K562 (cell line): Measurements from ENCODE around the gene CILP. TPM values are rescaled to one million over a fixed set of nuclear protein-coding genes. Genes with fewer than 3 reads are reported as not detected.

Source experiments
- ATAC-seq: fragments of 200-7000 bp; cut with Tn5 transposase; 3 replicates; pipeline ENCODE4 v1.9.1; 2020; ENCODE audit warnings: moderate library complexity
- BruUV-seq: library from RNA; stranded (reverse); fragments of 400-500 nt; replicated peaks from 2 replicates; lab custom pipeline; 2021; lab: Mats Ljungman, UMichigan
- CTCF ChIA-PET: fragments of 300-600 bp; formaldehyde crosslinking; extraction: SDS; loops from one replicate; lab custom pipeline; 2021; ENCODE audit warnings: low intra/inter-chr PET ratio; lab: Yijun Ruan, JAX
- POLR2A ChIA-PET: fragments of 300-600, 350-650 bp; sonication (Branson Sonifier 250); formaldehyde crosslinking; extraction: SDS; loops from one replicate; lab custom pipeline; 2021; ENCODE audit warnings: antibody characterized with exemption, inconsistent platforms; lab: Yijun Ruan, JAX
- DNase-seq, 4 experiments: peaks; one replicate each; pipeline versions ENCODE4 v3.0.0 to v3.0.0-alpha.2; 2011 to 2018; ENCODE audit warnings: low spot score in 3 of 4, mixed read lengths in 3 of 4; ENCODE audit errors: extremely low read depth in 1 of 4
- FAIRE-seq: peaks from 2 replicates; lab custom pipeline; 2011; peaks lifted over from hg19 to GRCh38; lab: Jason Lieb, UNC
- H2AFZ ChIP-seq: 2 replicates; pipeline ENCODE4 v1.6.0; 2011; ENCODE audit warnings: low read depth, low read length, control low read depth, inconsistent platforms
- H3K27ac ChIP-seq: fragments of 200-600 bp; 3 replicates; pipeline ENCODE4 v1.8.0; 2011; ENCODE audit warnings: low read depth, mild to moderate bottlenecking, control low read depth, inconsistent platforms, low read length, moderate library complexity, mixed read lengths; ENCODE audit errors: extremely low read depth
- H3K27me3 ChIP-seq, 2 experiments: fragments of 300-600 bp in 1 of 2; 2 replicates in 1 of 2; 3 replicates in 1 of 2; pipeline versions ENCODE4 v1.6.0 to v1.8.0; 2011; ENCODE audit warnings: inconsistent platforms in 2 of 2, low read length in 2 of 2, mild to moderate bottlenecking in 1 of 2, mixed read lengths in 1 of 2, moderate library complexity in 1 of 2; ENCODE audit not compliant: control insufficient read depth in 2 of 2, insufficient read depth in 2 of 2
- H3K36me3 ChIP-seq: fragments of 300-600 bp; 3 replicates; pipeline ENCODE4 v1.8.0; 2011; ENCODE audit warnings: mild to moderate bottlenecking, low read length, inconsistent platforms; ENCODE audit not compliant: control insufficient read depth, insufficient read depth
- H3K4me1 ChIP-seq, 2 experiments: fragments of 200-600 bp in 1 of 2; replicated peaks in 1 of 2; 2 replicates in 1 of 2; 3 replicates in 1 of 2; pipeline versions ENCODE4 v1.5.1 to v1.8.0; 2011; ENCODE audit warnings: inconsistent platforms in 2 of 2, low read length in 2 of 2, mild to moderate bottlenecking in 1 of 2, mixed read lengths in 1 of 2, moderate library complexity in 1 of 2; ENCODE audit not compliant: control insufficient read depth in 2 of 2, insufficient read depth in 2 of 2
- H3K4me2 ChIP-seq: 2 replicates; pipeline ENCODE4 v1.6.1; 2011; ENCODE audit warnings: low read length, control low read depth, inconsistent platforms, mixed read lengths; ENCODE audit not compliant: insufficient read depth
- H3K4me3 ChIP-seq: fragments of 200-600 bp; sonication (generic), shearing (Covaris generic); 2 replicates; pipeline ENCODE4 v1.5.1; 2016; ENCODE audit warnings: control low read depth, inconsistent platforms
- H3K79me2 ChIP-seq: fragments of 200-600 bp; 3 replicates; pipeline ENCODE4 v1.8.0; 2011; ENCODE audit warnings: low read length, inconsistent platforms; ENCODE audit not compliant: control insufficient read depth, insufficient read depth
- H3K9ac ChIP-seq, 2 experiments: 2 replicates each; pipeline versions ENCODE4 v1.6.0 to v1.6.1; 2011; ENCODE audit warnings: low read depth in 2 of 2, low read length in 2 of 2, control low read depth in 1 of 2, inconsistent platforms in 1 of 2, mild to moderate bottlenecking in 1 of 2, mixed read lengths in 1 of 2; ENCODE audit not compliant: insufficient read depth in 1 of 2
- H3K9me1 ChIP-seq: one replicate; pipeline ENCODE4 v1.6.0; 2011; ENCODE audit warnings: inconsistent platforms, mild to moderate bottlenecking, low read length, moderate library complexity; ENCODE audit not compliant: control insufficient read depth, insufficient read depth
- H3K9me3 ChIP-seq: replicated peaks from 2 replicates; pipeline ENCODE4 v1.5.1; 2011; ENCODE audit warnings: low read depth, low read length, inconsistent platforms; ENCODE audit not compliant: control insufficient read depth, insufficient read depth
- H4K20me1 ChIP-seq: replicated peaks from 2 replicates; pipeline ENCODE4 v1.6.1; 2011; ENCODE audit warnings: low read length, inconsistent platforms, mixed read lengths; ENCODE audit not compliant: control insufficient read depth, insufficient read depth
- ATF1 ChIP-seq, 2 experiments: fragments of 450-650 bp in 1 of 2; IDR thresholded peaks; 2 replicates each; pipeline ENCODE4 v1.6.1; 2016; ENCODE audit warnings: missing compliant biosample characterization in 1 of 2, missing genetic modification characterization in 1 of 2
- CBFA2T2 ChIP-seq: fragments of 450-650 bp; conservative IDR thresholded peaks from 2 replicates; pipeline ENCODE4 v1.6.1; 2017; ENCODE audit warnings: mild to moderate bottlenecking
- CTBP1 ChIP-seq: fragments of 450-650 bp; IDR thresholded peaks from 2 replicates; pipeline ENCODE4 v1.6.1; 2016; ENCODE audit warnings: borderline replicate concordance
- EGR1 ChIP-seq: fragments of 450-650 bp; conservative IDR thresholded peaks from 2 replicates; pipeline ENCODE4 v1.6.1; 2017; ENCODE audit warnings: mild to moderate bottlenecking
- MECOM ChIP-seq: fragments of 250-450 bp; sonication (Bioruptor Pico); IDR thresholded peaks from 2 replicates; pipeline ENCODE4 v1.8.0; 2022; ENCODE audit warnings: inconsistent platforms
- NFATC3 ChIP-seq: fragments of 450-650 bp; IDR thresholded peaks from 2 replicates; pipeline ENCODE4 v1.6.1; 2017; ENCODE audit warnings: mild to moderate bottlenecking
- RBM39 ChIP-seq: fragments of 200-400 bp; formaldehyde crosslinking; optimal IDR thresholded peaks from 2 replicates; pipeline ENCODE3; 2018; ENCODE audit warnings: low read depth, low read length
- SMC3 ChIP-seq: conservative IDR thresholded peaks from 2 replicates; pipeline ENCODE4 v1.6.1; 2011; ENCODE audit warnings: low read depth, low read length, improper control_type of control experiment; ENCODE audit not compliant: insufficient read depth
- SPI1 ChIP-seq: IDR thresholded peaks from 2 replicates; pipeline ENCODE4 v1.6.1; 2011; ENCODE audit warnings: low read depth, low read length, control low read depth, borderline replicate concordance
- TAF1 ChIP-seq: IDR thresholded peaks from 2 replicates; pipeline ENCODE4 v1.6.1; 2011; ENCODE audit warnings: mild to moderate bottlenecking, low read length, moderate library complexity; ENCODE audit not compliant: insufficient read depth, control insufficient read depth, severe bottlenecking; ENCODE audit errors: extremely low read depth
- WGBS: fragments of 100-300 bp; shearing (Covaris generic); methylation state at CpG from one replicate; pipeline ENCODE4 v1.1.6; 2016; ENCODE audit warnings: low coverage, mixed read lengths; ENCODE audit not compliant: insufficient coverage; ENCODE audit errors: missing lambda C conversion rate; 5-methylcytosine and 5-hydroxymethylcytosine counted together
- in situ Hi-C: fragments of 300-500 bp; cut with MboI; formaldehyde crosslinking; loops from 4 replicates; pipeline ENCODE4 v1.15.0; 2018; ENCODE audit warnings: inconsistent platforms, mixed read lengths
- intact Hi-C: fragments of 100-400 bp; cut with micrococcal nuclease; formaldehyde crosslinking; loops from 2 replicates; pipeline ENCODE4 v1.14.2; 2022
- polyA plus RNA-seq, 8 experiments: library from polyadenylated mRNA; depleted of rRNA in 4 of 8; stranded (reverse) in 5 of 8; unstranded in 3 of 8; fragments of >200 nt; fragmentation: Nextera tagmentation in 2 of 8; fragmentation: Illumina TruSeq in 1 of 8; extraction: Ambion mirVana in 2 of 8; extraction: Trizol in 1 of 8; gene quantifications; 2 replicates each; pipeline versions ENCODE4 v1.2.1 to v1.2.3, GENCODE V29; 2011 to 2014; ENCODE audit warnings: inconsistent platforms in 1 of 8, missing spikeins in 1 of 8
- total RNA-seq, 7 experiments: library from RNA; depleted of rRNA in 6 of 7; stranded (reverse); fragments of >200 nt in 6 of 7; fragmentation: Illumina TruSeq in 2 of 7; extraction: Trizol in 2 of 7; gene quantifications; 2 replicates each; pipeline versions ENCODE4 v1.2.1 to v1.2.3, GENCODE V29; 2011 to 2021; ENCODE audit warnings: low replicate concordance in 1 of 7
- TF ChIP-seq, protein P1 (sequence below): sonication (generic); formaldehyde crosslinking; IDR thresholded peaks from 2 replicates; pipeline ENCODE4 v1.8.1; 2023; ENCODE audit warnings: mild to moderate bottlenecking, missing genetic modification reagents, moderate library complexity
- TF ChIP-seq, protein P2 (sequence below): fragments of 250-450 bp; sonication (Bioruptor Pico); IDR thresholded peaks from 2 replicates; pipeline ENCODE4 v1.4.0; 2020
- TF ChIP-seq, protein P3 (sequence below): fragments of 450-650 bp; IDR thresholded peaks from 2 replicates; pipeline ENCODE4 v1.6.1; 2017; ENCODE audit warnings: antibody characterized with exemption
- TF ChIP-seq, protein P4 (sequence below), 3 experiments: IDR thresholded peaks in 2 of 3; conservative IDR thresholded peaks in 1 of 3; 2 replicates each; pipeline ENCODE4 v1.5.1; 2011 to 2012; ENCODE audit warnings: low read length in 3 of 3, mild to moderate bottlenecking in 3 of 3, control low read depth in 2 of 3, improper control_type of control experiment in 1 of 3, inconsistent platforms in 1 of 3, low read depth in 1 of 3, mixed read lengths in 1 of 3, moderate library complexity in 1 of 3; ENCODE audit not compliant: insufficient read depth in 2 of 3

The CILP gene
- total and polyA plus RNA-seq, 9 of the 15 experiments (the other 6 are each of a cell fraction or from before 2014, with no cell fraction given) = 0.03 TPM; not detected in 8

DNA sequence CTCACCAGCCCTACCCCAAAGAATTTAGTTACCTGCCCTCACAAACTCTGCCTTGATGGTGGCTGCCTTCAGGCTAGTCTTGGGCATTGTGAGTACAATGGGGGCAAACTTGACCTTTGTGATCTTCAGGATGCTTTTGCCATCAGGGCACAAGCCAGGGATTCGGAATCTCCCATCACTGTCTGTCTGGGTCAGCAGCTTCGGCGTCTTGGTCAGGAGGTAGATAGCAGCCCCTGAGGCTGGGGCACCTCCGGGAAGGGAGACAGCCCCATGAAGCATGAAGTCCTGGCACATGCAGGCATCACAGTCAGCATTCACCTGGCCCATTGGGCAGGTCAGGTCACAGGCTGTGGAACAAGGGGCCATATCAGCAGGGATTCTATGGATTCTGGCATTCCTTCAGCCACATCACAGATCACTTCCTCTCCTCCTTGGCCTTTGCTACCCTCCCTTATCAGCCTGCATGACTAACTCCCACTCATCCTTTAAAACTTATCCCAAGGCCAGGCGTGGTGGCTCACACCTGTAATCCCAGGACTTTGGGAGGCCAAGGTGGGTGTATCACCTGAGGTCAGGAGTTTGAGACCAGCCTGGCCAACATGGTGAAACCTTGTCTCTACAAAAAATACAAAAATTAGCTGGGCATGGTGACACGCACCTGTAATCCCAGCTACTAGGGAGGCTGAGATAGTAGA lies 6.9 kb downstream of the CILP start:
- 21% methylated on average over 6 of the region's 6 CpGs for WGBS
- BruUV-seq = no TSS peak
- Histone ChIP-seq H2AFZ (no peak overlapping the region), H3K9me3 (no peaks in the 10 kb centered on the region), H3K27me3 (peaks cover 20 to 43% of the 10 kb centered on the region in 2 experiments), H4K20me1 (no peaks in the 10 kb centered on the region), H3K9ac (peak overlapping the region in 1 of 2 experiments; percentile 58; a peak in 1 of 4 replicates), H3K4me3 (no peak overlapping the region), H3K9me1 (peaks cover 3% of the 10 kb centered on the region), H3K4me2 (no peak overlapping the region), H3K4me1 (peaks cover 0 to 8% of the 10 kb centered on the region in 2 experiments; a peak in 1 of 5 replicates), H3K36me3 (no peaks in the 10 kb centered on the region), H3K79me2 (no peaks in the 10 kb centered on the region), H3K27ac (no peak overlapping the region)
- DNase-seq (no peak), FAIRE-seq (no peak), ATAC-seq (no peak)
- in situ Hi-C loops (no loop called here), intact Hi-C loops (no loop called here)
- ChIA-PET CTCF (no interaction called here), POLR2A (interaction anchor here (3.9 kb wide), 1 partner anchor 101 kb away, joined by 18 read pairs; the partner anchor contains the start of gene RNU5B-1)
- TF ChIP-seq, protein P1, sequence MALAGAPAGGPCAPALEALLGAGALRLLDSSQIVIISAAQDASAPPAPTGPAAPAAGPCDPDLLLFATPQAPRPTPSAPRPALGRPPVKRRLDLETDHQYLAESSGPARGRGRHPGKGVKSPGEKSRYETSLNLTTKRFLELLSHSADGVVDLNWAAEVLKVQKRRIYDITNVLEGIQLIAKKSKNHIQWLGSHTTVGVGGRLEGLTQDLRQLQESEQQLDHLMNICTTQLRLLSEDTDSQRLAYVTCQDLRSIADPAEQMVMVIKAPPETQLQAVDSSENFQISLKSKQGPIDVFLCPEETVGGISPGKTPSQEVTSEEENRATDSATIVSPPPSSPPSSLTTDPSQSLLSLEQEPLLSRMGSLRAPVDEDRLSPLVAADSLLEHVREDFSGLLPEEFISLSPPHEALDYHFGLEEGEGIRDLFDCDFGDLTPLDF (CRISPR knock-in tag) = no peak
- TF ChIP-seq NFATC3 = no peak
- TF ChIP-seq, protein P2, sequence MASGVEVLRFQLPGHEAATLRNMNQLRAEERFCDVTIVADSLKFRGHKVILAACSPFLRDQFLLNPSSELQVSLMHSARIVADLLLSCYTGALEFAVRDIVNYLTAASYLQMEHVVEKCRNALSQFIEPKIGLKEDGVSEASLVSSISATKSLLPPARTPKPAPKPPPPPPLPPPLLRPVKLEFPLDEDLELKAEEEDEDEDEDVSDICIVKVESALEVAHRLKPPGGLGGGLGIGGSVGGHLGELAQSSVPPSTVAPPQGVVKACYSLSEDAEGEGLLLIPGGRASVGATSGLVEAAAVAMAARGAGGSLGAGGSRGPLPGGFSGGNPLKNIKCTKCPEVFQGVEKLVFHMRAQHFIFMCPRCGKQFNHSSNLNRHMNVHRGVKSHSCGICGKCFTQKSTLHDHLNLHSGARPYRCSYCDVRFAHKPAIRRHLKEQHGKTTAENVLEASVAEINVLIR (CRISPR knock-in tag) = no peak
- TF ChIP-seq CTBP1 = peak; percentile 34; the same call in 1 of the 2 replicates
- TF ChIP-seq SMC3 = no peak
- TF ChIP-seq, protein P3, sequence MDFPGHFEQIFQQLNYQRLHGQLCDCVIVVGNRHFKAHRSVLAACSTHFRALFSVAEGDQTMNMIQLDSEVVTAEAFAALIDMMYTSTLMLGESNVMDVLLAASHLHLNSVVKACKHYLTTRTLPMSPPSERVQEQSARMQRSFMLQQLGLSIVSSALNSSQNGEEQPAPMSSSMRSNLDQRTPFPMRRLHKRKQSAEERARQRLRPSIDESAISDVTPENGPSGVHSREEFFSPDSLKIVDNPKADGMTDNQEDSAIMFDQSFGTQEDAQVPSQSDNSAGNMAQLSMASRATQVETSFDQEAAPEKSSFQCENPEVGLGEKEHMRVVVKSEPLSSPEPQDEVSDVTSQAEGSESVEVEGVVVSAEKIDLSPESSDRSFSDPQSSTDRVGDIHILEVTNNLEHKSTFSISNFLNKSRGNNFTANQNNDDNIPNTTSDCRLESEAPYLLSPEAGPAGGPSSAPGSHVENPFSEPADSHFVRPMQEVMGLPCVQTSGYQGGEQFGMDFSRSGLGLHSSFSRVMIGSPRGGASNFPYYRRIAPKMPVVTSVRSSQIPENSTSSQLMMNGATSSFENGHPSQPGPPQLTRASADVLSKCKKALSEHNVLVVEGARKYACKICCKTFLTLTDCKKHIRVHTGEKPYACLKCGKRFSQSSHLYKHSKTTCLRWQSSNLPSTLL = no peak
- TF ChIP-seq EGR1 = 0 out of 2 replicates have a peak, but pooled peaks have one; percentile 12
- no peak for TF ChIP-seq ATF1 (CRISPR knock-in tag; IDR thresholded peaks at IDR 0.05)
- no peak for TF ChIP-seq ATF1 (tag; IDR thresholded peaks at IDR 0.05)
- TF ChIP-seq, protein P4, sequence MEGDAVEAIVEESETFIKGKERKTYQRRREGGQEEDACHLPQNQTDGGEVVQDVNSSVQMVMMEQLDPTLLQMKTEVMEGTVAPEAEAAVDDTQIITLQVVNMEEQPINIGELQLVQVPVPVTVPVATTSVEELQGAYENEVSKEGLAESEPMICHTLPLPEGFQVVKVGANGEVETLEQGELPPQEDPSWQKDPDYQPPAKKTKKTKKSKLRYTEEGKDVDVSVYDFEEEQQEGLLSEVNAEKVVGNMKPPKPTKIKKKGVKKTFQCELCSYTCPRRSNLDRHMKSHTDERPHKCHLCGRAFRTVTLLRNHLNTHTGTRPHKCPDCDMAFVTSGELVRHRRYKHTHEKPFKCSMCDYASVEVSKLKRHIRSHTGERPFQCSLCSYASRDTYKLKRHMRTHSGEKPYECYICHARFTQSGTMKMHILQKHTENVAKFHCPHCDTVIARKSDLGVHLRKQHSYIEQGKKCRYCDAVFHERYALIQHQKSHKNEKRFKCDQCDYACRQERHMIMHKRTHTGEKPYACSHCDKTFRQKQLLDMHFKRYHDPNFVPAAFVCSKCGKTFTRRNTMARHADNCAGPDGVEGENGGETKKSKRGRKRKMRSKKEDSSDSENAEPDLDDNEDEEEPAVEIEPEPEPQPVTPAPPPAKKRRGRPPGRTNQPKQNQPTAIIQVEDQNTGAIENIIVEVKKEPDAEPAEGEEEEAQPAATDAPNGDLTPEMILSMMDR (IDR thresholded peaks at IDR 0.05 in 2 of 3, conservative IDR thresholded peaks at IDR 0.05 in 1 of 3; ENCODE audit: insufficient read depth in 2 of 3, low read depth in 1 of 3, low read length in 3 of 3) = no peak
- no peak for TF ChIP-seq TAF1
- no peak for TF ChIP-seq MECOM (CRISPR knock-in tag)
- TF ChIP-seq SPI1 = peak; percentile 56; the same call in 1 of the 2 replicates
- TF ChIP-seq RBM39 = no peak
- TF ChIP-seq CBFA2T2 = peak; percentile 17; the same call in 1 of the 2 replicates
